A673 (cell line): Measurements from ENCODE around the gene SIDT2.

Experiments used
- CTCF ChIP-seq: fragments of 300-800, 200-600 bp; sonication (generic); conservative IDR thresholded peaks from 2 replicates; pipeline ENCODE4 v1.5.1; 2017; ENCODE audit warnings: low read depth, mild to moderate bottlenecking, antibody characterized with exemption, low read length, moderate library complexity, mixed read lengths
- EZH2 ChIP-seq: fragments of 200-600 bp; sonication (generic); IDR thresholded peaks from 2 replicates; pipeline ENCODE4 v1.6.1; 2017; ENCODE audit warnings: borderline replicate concordance, low read depth, mild to moderate bottlenecking, mixed read lengths, antibody characterized with exemption, low read length; ENCODE audit not compliant: poor library complexity, severe bottlenecking

- TF ChIP-seq EZH2 (no peak), CTCF (no peak)
Observed at GRCh38 chr11:117180020-117180419, 1.5 kb downstream of the SIDT2 start.
